ENCODE results near the gene TMEM86A.

- TF ChIP-seq CTCF (IDR thresholded peaks at IDR 0.05; ENCODE audit: low read length) (no peak; the same call in 1 of the 2 replicates), EZH2 (IDR thresholded peaks at IDR 0.05; ENCODE audit: borderline replicate concordance, low read length) (no peak)
Measured at GRCh38 chr11:18739685-18740084, 41.1 kb downstream of the TMEM86A start.
